HFF-Myc (cell line): Measurements from ENCODE around the gene SLC66A1.

Experiments
- DNase-seq: peaks from one replicate; pipeline ENCODE4 v3.0.0-alpha.2; 2011; ENCODE audit warnings: low read depth; ENCODE audit errors: extremely low read depth
- H3K4me3 ChIP-seq: replicated peaks from 2 replicates; pipeline ENCODE4 v1.5.1; 2011; ENCODE audit warnings: low read depth, mild to moderate bottlenecking, control low read depth, low read length
- TF ChIP-seq, protein P1 (sequence below): IDR thresholded peaks from 2 replicates; pipeline ENCODE4 v1.5.1; 2012; ENCODE audit warnings: mild to moderate bottlenecking, low read depth, low read length, control low read depth; ENCODE audit errors: missing control alignments

SLC66A1 gene

GRCh38 chr1:19361611-19362147 is 49.6 kb downstream of the SLC66A1 start:
- no peak overlapping the region for H3K4me3 ChIP-seq
- TF ChIP-seq, protein P1, sequence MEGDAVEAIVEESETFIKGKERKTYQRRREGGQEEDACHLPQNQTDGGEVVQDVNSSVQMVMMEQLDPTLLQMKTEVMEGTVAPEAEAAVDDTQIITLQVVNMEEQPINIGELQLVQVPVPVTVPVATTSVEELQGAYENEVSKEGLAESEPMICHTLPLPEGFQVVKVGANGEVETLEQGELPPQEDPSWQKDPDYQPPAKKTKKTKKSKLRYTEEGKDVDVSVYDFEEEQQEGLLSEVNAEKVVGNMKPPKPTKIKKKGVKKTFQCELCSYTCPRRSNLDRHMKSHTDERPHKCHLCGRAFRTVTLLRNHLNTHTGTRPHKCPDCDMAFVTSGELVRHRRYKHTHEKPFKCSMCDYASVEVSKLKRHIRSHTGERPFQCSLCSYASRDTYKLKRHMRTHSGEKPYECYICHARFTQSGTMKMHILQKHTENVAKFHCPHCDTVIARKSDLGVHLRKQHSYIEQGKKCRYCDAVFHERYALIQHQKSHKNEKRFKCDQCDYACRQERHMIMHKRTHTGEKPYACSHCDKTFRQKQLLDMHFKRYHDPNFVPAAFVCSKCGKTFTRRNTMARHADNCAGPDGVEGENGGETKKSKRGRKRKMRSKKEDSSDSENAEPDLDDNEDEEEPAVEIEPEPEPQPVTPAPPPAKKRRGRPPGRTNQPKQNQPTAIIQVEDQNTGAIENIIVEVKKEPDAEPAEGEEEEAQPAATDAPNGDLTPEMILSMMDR, result no peak
- no peak for DNase-seq

GRCh38 chr1:19363536-19364152 is 51.5 kb downstream of the SLC66A1 start:
- H3K4me3 ChIP-seq, result no peak overlapping the region
- DNase-seq, result no peak
- TF ChIP-seq, protein P1, result no peak

DNA sequence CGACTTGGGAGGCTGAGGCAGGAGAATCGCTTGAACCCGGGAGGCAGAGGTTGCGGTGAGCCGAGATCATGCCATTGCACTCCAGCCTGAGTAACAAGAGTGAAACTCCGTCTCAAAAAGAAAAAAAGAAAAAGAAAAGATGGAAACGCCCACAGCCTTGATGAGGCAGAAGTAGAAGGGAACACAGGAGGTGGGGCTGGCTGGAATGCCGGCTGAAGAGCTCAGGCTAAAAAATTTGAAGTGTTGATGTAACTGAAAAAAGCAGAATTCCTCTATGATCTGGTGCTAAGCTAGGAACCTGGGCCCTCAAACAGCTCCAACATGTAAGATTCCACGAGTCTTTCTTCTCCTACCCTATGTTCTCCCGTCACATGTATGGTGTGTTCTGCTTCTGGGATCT is 53.6 kb downstream of the SLC66A1 start:
- no peak overlapping the region for H3K4me3 ChIP-seq
- TF ChIP-seq, protein P1, result no peak

DNA sequence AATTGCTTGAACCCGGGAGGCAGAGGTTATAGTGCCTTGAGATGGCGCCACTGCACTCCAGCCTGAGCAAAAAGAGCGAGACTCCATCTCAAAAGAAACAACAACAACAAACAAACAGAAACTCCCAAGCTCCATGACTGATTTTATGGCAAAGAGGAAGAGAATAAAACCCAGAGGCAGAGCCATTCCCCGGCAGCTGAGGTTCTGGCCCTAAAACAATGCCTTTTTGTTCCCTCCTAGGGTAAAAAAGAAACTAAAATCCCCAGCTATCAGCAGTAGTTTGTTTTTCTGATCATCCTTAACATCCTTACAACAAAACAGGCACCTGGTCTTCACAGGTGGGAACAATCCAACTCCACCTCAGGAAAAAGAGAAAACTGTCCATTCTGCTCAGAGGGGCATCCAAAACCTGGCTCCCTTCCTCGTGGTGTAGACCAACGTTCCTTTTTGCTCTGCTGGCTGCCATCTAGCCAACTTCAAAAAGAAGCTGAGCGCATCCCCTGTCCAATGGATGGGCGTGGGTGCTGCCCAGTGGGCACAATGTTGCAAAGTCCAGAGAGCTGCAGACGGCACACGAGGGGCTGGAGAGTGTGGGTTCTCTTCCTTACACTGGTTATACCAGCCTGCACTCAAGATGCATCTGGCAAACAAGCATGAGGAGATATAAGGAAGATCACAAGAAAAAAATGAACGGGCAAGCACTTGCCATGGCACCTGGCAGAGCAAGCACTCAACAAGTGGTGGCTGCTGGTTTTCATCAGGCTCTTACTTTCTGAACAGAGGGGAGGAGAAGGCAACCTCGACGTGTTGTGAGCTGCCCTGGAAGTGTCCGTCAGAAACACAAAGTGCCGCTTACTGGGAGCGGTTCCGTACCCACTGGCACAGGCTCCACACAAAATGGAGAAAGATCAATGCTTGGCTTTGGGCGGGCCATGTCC is 54.7 kb downstream of the SLC66A1 start:
- no peak for DNase-seq

More for the DNA sequence above, 53.6 kb downstream of the SLC66A1 start:
- DNase-seq, result no peak

GRCh38 chr1:19367584-19368041 is 55.5 kb downstream of the SLC66A1 start:
- TF ChIP-seq, protein P1, result no peak
- H3K4me3 ChIP-seq, result no peak overlapping the region
- DNase-seq, result no peak

More for the DNA sequence above, 54.7 kb downstream of the SLC66A1 start:
- TF ChIP-seq, protein P1, result no peak
- H3K4me3 ChIP-seq, result no peak overlapping the region

DNA sequence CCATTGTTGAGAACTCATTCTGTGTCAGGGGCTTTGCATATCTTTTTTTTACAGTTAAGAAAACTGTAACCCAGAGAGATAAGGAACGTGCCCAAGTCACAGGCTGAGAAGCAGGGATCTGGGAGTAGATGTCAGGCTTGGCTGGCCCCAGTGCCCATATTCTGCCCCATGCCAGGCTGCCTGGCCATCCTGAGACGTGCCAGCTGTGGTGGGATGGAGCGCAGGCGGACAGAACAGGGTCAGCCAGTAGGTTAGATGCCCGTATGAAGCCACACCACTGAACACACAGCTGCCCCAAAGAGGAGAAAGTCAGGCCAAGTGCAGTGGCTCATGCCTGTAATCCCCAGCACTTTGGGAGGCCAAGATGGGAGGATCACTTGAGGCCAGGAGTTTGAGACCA is 55.9 kb downstream of the SLC66A1 start:
- H3K4me3 ChIP-seq, result no peak overlapping the region
- TF ChIP-seq, protein P1, result no peak
- DNase-seq, result no peak
